ENCODE measurements around the gene LARGE1.

LARGE1 gene

DNA sequence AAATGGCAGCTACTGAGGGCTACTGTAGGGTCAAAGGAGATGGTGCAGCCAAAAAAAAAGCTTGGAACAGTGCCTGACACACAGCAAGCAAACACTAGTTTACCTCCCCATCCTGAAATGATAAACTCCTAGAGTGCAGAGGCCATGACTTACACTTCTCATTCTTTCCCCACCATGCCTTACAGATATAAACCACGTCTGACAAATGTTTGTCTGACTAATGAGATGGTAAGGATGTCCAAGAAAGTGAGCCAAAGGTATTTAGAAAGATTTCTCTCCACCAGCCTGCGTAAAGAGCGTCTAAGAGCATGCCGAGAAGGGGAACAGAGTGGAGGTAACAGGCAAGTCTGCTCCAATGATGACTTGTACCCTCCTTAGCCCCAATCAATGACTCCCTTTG lies 99.0 kb downstream of the LARGE1 start:
- DNase-seq (ENCODE audit: low read depth, low spot score) = no peak

GRCh38 chr22:33819743-33820142 lies 100.5 kb downstream of the LARGE1 start:
- no peak for DNase-seq (ENCODE audit: low read depth, low spot score)

DNA sequence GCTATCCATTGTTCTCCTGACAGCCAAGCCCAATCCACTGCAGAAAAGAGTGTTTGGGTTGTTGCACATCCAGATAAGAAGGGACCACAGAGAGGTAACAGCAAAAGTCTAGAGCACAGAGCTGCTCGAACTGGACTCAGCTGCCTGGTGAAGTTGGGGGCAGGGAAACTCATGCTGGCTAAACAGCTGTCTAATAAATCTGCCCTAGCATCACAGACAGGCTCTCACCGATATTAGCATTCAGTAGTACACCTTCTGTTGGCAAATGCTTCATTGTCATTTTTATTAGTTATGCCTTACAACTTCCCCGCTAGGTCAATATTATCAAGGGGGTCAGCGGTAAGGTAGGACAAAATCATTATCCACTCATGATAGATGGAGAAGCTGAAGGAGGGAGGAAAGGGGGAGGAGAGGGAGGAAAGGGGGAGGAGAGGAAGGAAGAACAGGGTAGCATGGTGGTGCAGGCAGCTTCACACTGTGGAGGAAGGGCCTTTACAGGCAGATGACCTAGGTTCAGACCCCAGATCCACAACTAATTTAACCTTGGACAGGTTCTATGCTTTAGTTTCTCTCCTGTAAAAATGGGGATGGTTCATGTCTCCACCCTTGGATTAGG lies 102.7 kb downstream of the LARGE1 start:
- DNase-seq (ENCODE audit: low read depth, low spot score) = no peak

GRCh38 chr22:33812360-33812977 lies 107.8 kb downstream of the LARGE1 start:
- no peak for DNase-seq (ENCODE audit: low read depth, low spot score)

- no peak for DNase-seq (ENCODE audit: low read depth, low spot score)
Measured at GRCh38 chr22:33811686-33812085, 108.6 kb downstream of the LARGE1 start.

GRCh38 chr22:33811208-33811607 lies 109.1 kb downstream of the LARGE1 start:
- DNase-seq (ENCODE audit: low read depth, low spot score) = no peak

- no peak for DNase-seq (ENCODE audit: low read depth, low spot score)
Measured at GRCh38 chr22:33807470-33807869, 112.8 kb downstream of the LARGE1 start.

DNA sequence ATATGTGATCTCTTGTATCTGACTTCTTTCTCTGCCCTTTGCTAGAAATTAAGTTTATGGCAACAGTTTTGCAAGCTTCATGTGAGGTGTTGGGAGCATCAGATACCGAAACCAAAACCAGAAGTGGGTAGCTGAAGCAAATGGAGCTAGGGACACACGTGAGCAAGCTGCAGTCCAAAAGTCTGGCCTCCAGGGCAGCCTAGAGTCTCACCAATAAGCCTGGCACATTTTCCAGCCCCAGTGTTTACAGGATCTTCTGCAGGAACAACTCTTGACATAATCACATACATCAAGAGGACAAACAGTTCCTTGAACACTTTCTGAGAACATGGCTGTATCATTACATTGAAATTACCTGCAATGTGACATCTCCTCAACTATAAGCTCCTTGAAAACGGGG lies 114.1 kb downstream of the LARGE1 start:
- DNase-seq (ENCODE audit: low read depth, low spot score) = no peak

DNA sequence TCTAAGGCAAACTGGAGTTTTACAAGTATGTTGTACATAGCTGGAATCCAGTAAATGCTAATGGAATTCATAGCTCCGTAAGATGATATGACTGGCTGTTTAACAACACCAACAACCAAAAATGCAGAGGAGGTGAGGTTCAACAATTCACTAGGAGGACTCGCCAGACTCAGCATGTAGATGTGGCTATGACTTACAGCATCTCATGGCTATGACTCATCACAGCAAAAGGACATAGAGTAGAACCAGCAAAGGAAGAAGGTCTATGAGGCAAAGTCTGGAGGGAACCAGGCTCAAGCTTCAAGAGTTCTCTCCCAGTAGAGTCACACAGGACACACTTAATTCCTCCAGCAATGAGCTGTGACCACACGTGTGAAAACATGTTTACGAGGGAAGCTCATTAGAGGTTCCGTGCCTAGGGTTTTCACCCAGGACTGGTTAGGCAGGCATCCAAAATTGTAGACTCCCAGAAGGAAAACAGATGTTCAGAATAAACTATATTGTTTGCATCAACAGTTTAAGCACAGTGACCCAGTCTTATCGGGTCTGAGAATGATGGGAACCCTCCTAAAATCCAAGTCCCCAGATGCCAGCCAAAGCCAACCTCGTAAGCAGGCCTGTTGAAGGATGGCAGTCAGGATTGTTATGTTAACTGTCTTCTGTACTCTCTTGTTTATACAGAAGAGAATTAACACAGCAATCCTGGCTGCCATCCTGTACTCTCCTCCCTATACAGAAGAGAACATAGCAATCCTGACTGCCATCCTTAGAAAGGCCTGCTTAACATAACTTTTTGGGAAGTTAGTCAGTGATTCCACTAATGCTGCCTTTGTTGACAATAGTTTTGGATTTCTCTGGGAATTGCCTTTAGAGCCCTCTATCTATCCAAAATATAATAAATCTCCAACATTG lies 116.6 kb downstream of the LARGE1 start:
- no peak for DNase-seq (ENCODE audit: low read depth, low spot score)

DNA sequence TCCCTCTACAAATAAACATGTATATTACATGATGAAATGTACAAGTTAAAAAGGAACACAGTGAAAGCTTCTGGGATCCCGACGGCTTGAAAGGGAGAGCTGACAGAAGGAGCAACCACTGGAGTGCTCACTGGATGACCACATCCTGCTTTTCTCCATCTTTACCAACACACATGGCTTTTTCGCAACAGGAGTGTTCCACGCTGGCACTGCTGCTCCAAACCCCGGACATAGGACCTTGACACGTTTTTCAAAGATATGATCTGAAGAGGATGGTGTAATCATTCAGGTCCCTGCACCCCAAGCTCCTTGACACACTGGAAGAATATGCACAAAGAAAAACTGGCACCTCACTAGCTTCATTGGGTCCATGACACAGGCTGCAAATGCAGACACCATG lies 121.9 kb downstream of the LARGE1 start:
- DNase-seq (ENCODE audit: low read depth, low spot score) = no peak

GRCh38 chr22:33796494-33796893 lies 123.8 kb downstream of the LARGE1 start:
- DNase-seq (ENCODE audit: low read depth, low spot score) = no peak

GRCh38 chr22:33793475-33793874 lies 126.8 kb downstream of the LARGE1 start:
- DNase-seq (ENCODE audit: low read depth, low spot score) = no peak

DNA sequence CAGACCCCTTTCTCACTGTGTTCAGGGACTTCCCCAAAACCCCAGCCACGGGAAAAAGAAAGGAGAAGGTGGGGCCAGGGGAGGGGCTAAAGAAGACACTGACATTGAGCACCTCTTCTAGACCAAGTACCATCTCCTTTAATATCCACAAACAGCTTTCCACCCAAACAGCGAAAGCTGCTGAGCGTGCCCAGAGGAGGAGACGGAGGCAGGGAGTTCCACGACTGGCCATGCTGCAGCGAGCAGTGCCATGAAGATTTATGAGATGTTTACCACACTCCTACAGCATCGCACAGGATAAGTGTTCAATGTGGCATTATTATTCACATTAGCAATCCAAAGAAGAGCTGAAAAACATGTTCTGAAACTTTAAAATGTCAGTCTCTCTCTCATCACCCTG lies 127.4 kb downstream of the LARGE1 start:
- no peak for DNase-seq (ENCODE audit: low read depth, low spot score)

- no peak for DNase-seq (ENCODE audit: low read depth, low spot score)
Measured at GRCh38 chr22:33789690-33790253, 130.5 kb downstream of the LARGE1 start.

DNA sequence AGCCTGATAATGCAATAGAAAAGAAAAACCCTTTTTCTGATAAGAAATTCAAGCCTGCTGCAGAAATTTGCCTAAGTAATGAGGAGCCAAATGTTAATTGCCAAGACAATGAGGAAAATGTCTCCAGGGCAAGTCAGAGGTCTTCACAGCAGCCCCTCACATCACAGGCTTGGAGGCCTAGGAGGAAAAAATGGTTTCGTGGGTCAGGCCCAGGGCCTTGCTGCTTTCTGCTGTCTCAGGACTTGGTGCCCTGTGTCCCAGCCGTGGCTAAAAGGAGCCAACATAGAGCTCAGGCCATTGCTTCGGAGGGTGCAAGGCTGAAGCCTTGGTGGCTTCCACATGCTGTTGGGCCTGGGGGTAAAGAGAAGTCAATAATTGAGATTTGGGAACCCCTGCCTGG lies 131.3 kb downstream of the LARGE1 start:
- DNase-seq (ENCODE audit: low read depth, low spot score) = no peak

DNA sequence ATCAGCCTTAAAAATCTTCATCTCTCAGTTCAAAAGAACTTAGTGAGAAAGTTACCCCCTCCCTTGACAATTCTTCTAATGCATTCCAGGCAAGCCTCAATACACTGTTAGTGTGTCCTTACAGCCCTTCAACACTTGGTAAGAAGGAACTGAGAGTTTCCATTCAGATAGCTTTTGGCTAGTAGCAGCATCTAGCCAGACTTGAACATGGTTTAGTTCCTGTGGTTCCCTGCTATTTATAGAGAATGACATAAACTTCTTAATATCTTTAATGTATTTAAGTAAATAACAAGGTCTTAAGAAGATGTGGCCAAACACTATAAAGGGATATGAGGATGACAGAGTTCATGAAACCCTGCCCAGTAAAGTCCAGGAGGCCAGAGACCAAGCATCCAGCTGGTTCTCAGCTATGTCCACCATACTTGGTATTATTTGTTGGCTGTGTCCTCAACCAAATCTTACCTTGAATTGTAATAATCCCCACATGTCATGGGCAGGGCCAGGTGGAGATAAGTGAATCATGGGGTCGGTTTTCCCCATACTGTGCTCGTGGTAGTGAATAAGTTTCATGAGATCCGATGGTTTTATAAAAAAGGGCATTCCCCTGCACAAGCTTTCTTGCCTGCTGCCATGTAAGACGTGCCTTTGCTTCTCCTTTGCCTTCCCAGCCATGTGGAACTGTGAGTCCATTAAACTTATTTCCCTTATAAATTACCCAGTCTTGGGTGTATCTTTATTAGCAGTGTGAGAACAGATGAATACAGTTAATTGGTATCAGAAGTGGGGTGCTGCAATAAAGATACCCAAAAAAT lies 132.4 kb downstream of the LARGE1 start:
- no peak for DNase-seq (ENCODE audit: low read depth, low spot score)

DNA sequence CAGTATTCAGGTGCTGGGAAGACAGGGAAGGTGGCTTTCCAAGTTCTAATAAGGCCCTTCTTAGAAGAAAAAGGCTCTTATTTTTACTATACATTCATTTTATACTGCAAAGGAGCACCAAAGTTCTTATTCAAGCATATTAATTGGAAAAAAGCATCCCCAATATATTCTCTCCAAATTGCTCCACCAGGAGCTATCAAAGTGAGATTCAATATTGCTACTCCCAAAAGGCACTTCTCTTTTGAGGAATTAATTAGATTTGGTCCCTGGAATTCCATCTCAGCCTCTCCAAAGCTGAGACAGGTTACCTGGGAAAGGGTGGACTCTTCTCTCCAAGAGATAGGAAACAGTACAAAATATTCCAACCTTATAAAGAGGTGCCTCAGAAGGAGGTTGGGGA lies 134.1 kb downstream of the LARGE1 start:
- DNase-seq (ENCODE audit: low read depth, low spot score) = no peak

DNA sequence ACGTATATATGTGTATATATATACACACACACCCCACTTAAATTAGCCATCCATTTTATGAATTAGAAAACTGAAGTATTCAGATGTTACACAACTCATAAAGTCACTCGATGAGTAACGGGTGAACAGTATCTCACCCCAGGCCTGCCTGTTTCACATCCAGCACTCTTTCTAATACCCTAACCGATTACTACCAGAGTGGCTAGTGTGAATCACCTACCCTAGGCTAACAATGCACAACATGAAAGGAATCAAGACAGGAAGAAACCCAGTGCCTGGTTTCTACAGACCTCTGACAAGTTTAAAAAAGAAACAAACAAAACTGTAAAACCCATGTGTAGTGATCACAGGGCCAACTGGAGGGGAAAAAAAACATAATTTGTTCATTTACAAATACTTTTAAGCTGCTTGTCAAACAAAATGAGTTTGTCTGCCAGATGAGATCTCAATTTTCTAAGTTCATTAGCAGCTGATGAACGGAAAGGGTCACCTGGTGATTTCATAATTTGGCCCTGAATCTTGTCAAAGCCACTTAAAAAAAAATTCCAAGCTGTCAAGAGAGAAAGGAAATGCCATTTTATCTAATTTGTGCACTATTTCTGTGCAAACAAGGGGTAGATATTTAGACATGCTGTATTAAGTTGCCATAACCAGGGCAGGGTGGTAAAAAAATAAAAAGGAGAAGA lies 134.8 kb downstream of the LARGE1 start:
- no peak for DNase-seq (ENCODE audit: low read depth, low spot score)

DNA sequence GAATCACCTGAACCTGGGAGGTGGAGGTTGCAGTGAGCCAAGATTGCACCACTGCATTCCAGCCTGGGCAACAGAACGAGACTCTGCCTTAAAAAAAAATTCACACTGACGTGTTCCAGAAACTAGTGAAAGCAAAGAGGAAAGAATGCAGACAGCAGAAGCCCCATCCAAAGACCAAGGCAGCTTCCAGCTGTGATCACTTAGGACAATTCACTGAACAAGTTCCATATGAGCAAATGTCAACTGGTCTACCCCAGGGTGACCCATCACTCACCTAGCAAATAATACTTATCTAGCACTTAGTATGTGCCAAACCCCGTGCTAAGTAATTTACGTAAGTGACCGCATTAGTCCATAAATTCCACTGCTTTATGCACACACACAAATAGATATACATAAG lies 138.9 kb downstream of the LARGE1 start:
- DNase-seq (ENCODE audit: low read depth, low spot score) = no peak

DNA sequence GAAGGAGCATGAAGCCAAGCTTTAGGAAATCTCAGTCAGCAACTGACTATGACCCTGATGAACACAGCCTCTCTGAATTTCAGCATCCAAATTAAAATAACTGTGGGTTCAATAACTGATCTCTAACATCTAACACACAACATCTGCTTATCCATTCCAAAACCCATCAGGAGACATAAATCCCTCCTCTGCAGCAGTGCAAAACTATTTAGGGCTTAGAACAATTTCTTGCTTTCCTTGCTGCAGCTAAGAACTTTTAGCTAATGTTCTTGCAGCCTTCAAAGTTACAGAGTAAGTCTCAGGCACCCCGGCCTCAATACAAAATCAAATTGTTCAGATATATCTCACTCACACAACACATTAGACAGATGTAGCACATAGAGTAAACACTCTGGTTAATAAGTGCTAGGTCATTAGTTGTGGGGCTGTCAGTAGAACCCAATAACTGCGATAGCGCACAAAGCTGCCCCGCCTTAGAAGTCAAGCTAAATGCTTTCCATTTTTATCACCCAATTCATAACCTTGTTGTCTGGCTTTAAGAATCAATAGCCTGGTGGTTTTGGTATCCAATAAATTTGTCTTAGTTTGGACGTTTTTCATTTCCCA lies 139.6 kb downstream of the LARGE1 start:
- no peak for DNase-seq (ENCODE audit: low read depth, low spot score)

GRCh38 chr22:33779243-33779642 lies 141.0 kb downstream of the LARGE1 start:
- no peak for DNase-seq (ENCODE audit: low read depth, low spot score)
